BLaER1 (cell line): ENCODE data around the gene GC.

Experiments used
- H3K27ac ChIP-seq: shearing (Covaris generic); formaldehyde crosslinking; 2 replicates; pipeline ENCODE4 v1.8.1; 2022
- H3K27me3 ChIP-seq: shearing (Covaris generic); formaldehyde crosslinking; 2 replicates; pipeline ENCODE4 v1.8.1; 2022
- H3K36me3 ChIP-seq: shearing (Covaris generic); formaldehyde crosslinking; 2 replicates; pipeline ENCODE4 v1.8.1; 2022
- H3K4me1 ChIP-seq: shearing (Covaris generic); formaldehyde crosslinking; 2 replicates; pipeline ENCODE4 v1.8.1; 2022
- H3K4me2 ChIP-seq: shearing (Covaris generic); formaldehyde crosslinking; 2 replicates; pipeline ENCODE4 v1.8.1; 2022
- H3K4me3 ChIP-seq: shearing (Covaris generic); formaldehyde crosslinking; 2 replicates; pipeline ENCODE4 v1.8.1; 2022
- H3K9ac ChIP-seq: shearing (Covaris generic); formaldehyde crosslinking; 2 replicates; pipeline ENCODE4 v1.8.1; 2022
- H3K9me3 ChIP-seq: shearing (Covaris generic); formaldehyde crosslinking; 2 replicates; pipeline ENCODE4 v1.8.1; 2022
- H4K20me1 ChIP-seq: shearing (Covaris generic); formaldehyde crosslinking; 2 replicates; pipeline ENCODE4 v1.8.1; 2022
- Cebpa-rat ChIP-seq: shearing (Covaris generic); IDR thresholded peaks from 2 replicates; pipeline ENCODE4 v1.8.1; 2022

GC gene

DNA sequence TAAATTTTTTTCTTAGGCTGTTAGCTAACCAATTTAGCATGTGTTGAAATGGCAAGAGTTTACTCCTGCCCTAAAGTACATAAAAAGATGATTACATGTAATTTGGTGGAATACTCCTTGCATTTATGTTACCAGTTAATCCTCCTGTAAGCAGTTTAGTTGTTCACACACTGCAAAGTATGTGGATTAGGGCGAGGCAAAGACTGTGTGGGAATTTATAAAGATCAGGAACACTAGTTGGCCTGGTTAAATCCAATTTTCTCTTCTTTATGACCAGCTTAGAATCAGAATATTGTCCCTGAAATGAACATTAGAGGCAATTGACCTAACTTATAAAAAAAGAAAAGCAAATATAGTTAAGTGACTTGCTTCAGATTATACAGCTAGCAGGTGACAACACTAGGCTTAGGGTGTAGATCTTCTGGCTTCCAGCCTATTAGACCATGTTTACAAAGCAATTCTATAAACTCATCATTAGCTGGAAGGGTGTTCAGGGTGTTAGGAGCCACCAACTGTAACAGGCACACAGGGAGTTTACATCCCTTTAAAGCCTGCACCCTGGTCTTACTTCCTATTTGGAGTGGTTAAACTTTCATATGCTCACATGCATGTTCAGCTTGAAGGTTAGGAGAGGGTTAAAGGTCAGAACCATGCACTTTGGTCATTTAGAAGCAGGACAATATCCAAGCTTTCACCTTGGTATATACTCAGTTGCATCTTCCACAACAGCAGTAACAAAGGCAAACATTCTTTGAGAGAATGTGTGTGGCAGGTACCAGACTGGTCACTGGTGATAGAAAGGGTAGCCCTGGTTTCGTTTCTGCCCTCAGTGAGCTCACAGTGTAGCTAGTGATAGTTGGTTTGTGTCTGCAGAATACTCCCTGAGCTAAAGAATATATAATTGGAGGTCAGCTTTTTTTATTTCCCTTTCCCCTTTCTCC is 72.6 kb downstream of the GC start:
- no peaks in the 10 kb centered on the region for H3K36me3 ChIP-seq
- H3K9me3 ChIP-seq = no peaks in the 10 kb centered on the region
- no peak overlapping the region for H3K4me3 ChIP-seq
- no peak for TF ChIP-seq Cebpa-rat
- no peaks in the 10 kb centered on the region for H3K27me3 ChIP-seq
- no peaks in the 10 kb centered on the region for H4K20me1 ChIP-seq
- H3K4me2 ChIP-seq = no peak overlapping the region
- no peak overlapping the region for H3K27ac ChIP-seq
- H3K9ac ChIP-seq = no peak overlapping the region
- H3K4me1 ChIP-seq = no peaks in the 10 kb centered on the region

DNA sequence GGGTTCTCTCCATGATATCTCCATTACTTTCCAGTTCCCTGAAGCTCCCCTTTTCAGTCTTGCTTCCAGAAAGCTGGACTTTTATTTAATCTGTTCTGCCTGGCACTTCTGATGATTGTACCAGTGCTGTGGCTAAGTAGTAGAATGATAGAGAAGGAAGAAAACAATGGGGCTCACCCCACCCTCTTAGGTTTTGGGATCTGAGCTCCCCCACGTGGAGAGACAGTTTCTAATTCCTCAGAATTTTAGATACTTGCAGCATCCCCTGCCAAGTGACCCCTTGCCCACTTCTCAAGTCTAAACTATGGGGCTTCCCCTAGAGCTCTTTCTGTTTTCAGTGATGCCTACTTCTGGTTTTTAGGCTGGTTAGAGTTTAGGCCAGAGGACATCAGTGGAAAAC is 73.9 kb downstream of the GC start:
- H3K36me3 ChIP-seq = no peaks in the 10 kb centered on the region
- TF ChIP-seq Cebpa-rat = no peak
- H4K20me1 ChIP-seq = no peaks in the 10 kb centered on the region
- no peaks in the 10 kb centered on the region for H3K27me3 ChIP-seq
- no peak overlapping the region for H3K9ac ChIP-seq
- H3K4me2 ChIP-seq = no peak overlapping the region
- H3K9me3 ChIP-seq = no peaks in the 10 kb centered on the region
- no peaks in the 10 kb centered on the region for H3K4me1 ChIP-seq
- H3K27ac ChIP-seq = no peak overlapping the region
- no peak overlapping the region for H3K4me3 ChIP-seq

DNA sequence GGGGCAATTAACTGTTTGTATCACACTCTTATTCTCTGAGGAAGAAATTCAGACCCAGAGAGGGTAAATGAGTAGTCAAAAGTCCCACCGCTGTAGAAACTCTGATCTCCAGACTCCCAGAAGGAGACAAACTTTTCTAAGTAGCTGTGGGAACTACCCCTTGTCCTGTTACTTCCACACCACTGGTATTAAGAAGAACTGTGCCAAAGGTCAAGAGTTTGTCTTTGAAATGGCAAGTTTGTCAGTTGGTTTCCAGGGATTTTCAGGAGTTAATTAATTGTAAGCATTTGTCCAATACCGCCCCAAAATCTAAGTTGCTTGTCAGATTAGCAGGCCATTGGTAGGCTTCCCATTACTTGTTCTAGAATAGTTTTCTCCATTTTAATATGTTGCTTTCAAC is 85.7 kb downstream of the GC start:
- Histone ChIP-seq H3K27me3 (no peaks in the 10 kb centered on the region), H3K36me3 (no peaks in the 10 kb centered on the region), H3K9me3 (no peaks in the 10 kb centered on the region), H4K20me1 (no peaks in the 10 kb centered on the region), H3K4me1 (no peaks in the 10 kb centered on the region), H3K9ac (no peak overlapping the region), H3K4me2 (no peak overlapping the region), H3K4me3 (no peak overlapping the region), H3K27ac (no peak overlapping the region)
- TF ChIP-seq Cebpa-rat = no peak

DNA sequence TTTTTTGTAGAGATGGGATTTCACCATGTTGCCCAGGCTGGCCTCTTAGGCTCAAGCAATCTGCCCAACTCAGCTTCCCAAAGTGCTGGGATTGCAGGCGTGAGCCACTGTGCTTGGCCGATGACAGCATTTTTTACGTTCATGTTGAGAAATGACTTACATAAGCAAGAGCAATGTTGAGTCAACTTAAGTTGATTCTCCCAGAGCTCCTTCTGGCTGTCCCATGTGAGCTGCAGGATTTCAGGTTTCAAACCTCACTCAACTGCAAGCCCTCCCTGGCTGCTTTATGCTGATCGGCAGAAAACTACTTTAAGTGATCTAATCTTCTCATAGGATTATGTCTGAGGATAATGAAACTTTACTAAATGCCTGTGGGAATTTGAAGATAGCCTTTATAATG is 86.8 kb downstream of the GC start:
- Histone ChIP-seq H3K27ac (no peak overlapping the region), H3K9me3 (no peaks in the 10 kb centered on the region), H3K27me3 (no peaks in the 10 kb centered on the region), H3K4me1 (no peaks in the 10 kb centered on the region), H3K4me2 (no peak overlapping the region), H3K9ac (no peak overlapping the region), H4K20me1 (no peaks in the 10 kb centered on the region), H3K36me3 (no peaks in the 10 kb centered on the region), H3K4me3 (no peak overlapping the region)
- no peak for TF ChIP-seq Cebpa-rat

DNA sequence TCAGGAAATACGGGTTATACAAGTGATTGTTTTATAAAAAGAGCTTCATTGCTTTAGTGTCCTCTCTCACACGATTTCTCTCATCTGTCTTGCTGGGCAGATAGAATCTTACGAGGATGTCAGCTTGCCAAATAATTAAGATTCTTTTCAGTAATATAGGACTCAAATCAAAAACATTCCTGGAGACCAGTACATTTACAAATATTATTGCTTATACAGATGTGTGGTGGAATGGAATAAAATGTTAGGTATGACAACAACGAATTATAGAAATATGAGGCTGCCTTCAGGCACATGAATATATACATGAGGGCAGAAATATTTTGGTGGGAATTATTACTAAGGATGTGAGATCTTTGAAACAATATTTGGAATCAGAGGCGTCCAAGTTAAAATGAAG is 88.9 kb downstream of the GC start:
- TF ChIP-seq Cebpa-rat = no peak

DNA sequence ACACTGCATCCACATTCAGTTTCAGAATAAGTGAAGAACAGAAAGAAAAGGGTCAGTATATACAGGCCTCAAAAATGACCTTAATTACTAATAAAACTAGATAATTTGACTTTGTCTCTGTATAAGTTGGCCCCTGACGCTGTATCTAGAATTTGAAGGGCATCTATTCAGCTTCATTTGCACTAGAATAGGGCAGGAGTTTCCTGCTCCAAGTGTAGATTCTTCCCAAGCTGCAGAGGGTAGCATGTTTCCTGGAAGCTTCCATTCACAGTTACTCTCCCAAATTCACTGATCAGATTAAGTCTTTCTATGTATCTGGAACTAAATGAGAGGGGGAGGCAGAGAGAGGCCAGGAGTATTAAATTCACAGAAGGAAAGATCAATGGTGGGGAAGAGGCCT is 90.9 kb downstream of the GC start:
- no peaks in the 10 kb centered on the region for H3K36me3 ChIP-seq
- H3K4me1 ChIP-seq = no peaks in the 10 kb centered on the region
- no peaks in the 10 kb centered on the region for H3K27me3 ChIP-seq
- H3K9ac ChIP-seq = no peak overlapping the region
- no peak overlapping the region for H3K4me2 ChIP-seq
- H4K20me1 ChIP-seq = no peaks in the 10 kb centered on the region
- H3K4me3 ChIP-seq = no peak overlapping the region
- H3K27ac ChIP-seq = no peak overlapping the region
- no peaks in the 10 kb centered on the region for H3K9me3 ChIP-seq
- no peak for TF ChIP-seq Cebpa-rat

More for the DNA sequence above, 88.9 kb downstream of the GC start:
- H3K9me3 ChIP-seq = no peaks in the 10 kb centered on the region
- no peaks in the 10 kb centered on the region for H3K36me3 ChIP-seq
- no peaks in the 10 kb centered on the region for H4K20me1 ChIP-seq
- H3K4me3 ChIP-seq = no peak overlapping the region
- H3K9ac ChIP-seq = no peak overlapping the region
- no peak overlapping the region for H3K27ac ChIP-seq
- no peak overlapping the region for H3K4me2 ChIP-seq
- no peaks in the 10 kb centered on the region for H3K27me3 ChIP-seq
- no peaks in the 10 kb centered on the region for H3K4me1 ChIP-seq

DNA sequence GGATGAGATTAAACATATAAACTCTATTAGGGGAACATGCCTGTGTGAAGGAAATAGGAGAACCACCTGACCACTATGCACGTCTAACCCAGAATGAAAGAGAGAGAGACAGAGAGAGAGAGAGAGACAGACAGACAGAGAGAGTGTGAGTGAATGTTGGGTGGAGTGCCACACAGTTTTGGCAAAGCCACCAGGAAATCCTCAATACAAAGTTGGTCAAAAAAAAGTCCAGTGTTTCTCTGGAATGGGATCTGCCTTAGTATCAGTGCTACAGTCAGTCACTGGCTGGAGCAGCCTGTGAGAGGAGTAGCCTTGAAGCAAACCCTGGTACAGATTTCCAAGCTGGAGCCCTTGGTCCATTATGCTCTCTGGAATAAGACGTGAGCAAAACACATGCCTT is 91.7 kb downstream of the GC start:
- Histone ChIP-seq H3K27ac (no peak overlapping the region), H3K9ac (no peak overlapping the region), H3K4me1 (no peaks in the 10 kb centered on the region), H3K4me2 (no peak overlapping the region), H4K20me1 (no peaks in the 10 kb centered on the region), H3K36me3 (no peaks in the 10 kb centered on the region), H3K9me3 (no peaks in the 10 kb centered on the region), H3K4me3 (no peak overlapping the region), H3K27me3 (no peaks in the 10 kb centered on the region)
- TF ChIP-seq Cebpa-rat = no peak
